Heart left ventricle (tissue), 16 donors: ENCODE measurements around the gene TRIM71. TPM values are rescaled to one million over a fixed set of nuclear protein-coding genes. Genes with fewer than 3 reads are reported as not detected.
"Not testable (repeated sequence)": the region's sequence is repeated elsewhere in the genome, so short reads cannot be mapped to it uniquely, and the experiment has no call there.

ENCODE experiments used
- ATAC-seq, 4 donors: fragments of 200-7000 bp; cut with Tn5 transposase; one replicate each; pipeline ENCODE4 v1.9.1; 2020 to 2022; ENCODE audit warnings: moderate library complexity in 4 of 4, mild to moderate bottlenecking in 3 of 4, moderate number of reproducible peaks in 1 of 4
- DNase-seq, 5 donors: peaks; one replicate each; pipeline ENCODE4 v3.0.0-alpha.2; 2020
- H3K27ac ChIP-seq, 12 donors: fragments of 200-600 bp; sonication (generic) in 4 of 12; one replicate each; pipeline versions ENCODE4 v1.5.0 to v1.8.0; 2016 to 2022; ENCODE audit warnings: mild to moderate bottlenecking in 2 of 12
- H3K27me3 ChIP-seq, 9 donors: fragments of 200-600 bp; sonication (generic) in 2 of 9; one replicate each; pipeline versions ENCODE4 v1.5.1 to v1.8.0; 2016 to 2022; ENCODE audit warnings: mild to moderate bottlenecking in 3 of 9
- H3K36me3 ChIP-seq, 9 donors: fragments of 200-600 bp; sonication (generic) in 2 of 9; one replicate each; pipeline versions ENCODE4 v1.5.0 to v1.8.0; 2018 to 2022; ENCODE audit warnings: mild to moderate bottlenecking in 2 of 9
- H3K4me1 ChIP-seq, 12 donors: fragments of 200-600 bp; sonication (generic) in 4 of 12; one replicate each; pipeline versions ENCODE4 v1.5.0 to v1.8.0; 2016 to 2022; ENCODE audit warnings: mild to moderate bottlenecking in 3 of 12
- H3K4me3 ChIP-seq, 12 donors: fragments of 200-600 bp; sonication (generic) in 4 of 12; one replicate each; pipeline versions ENCODE4 v1.5.0 to v1.8.0; 2017 to 2022; ENCODE audit warnings: mild to moderate bottlenecking in 9 of 12, moderate library complexity in 4 of 12
- H3K9me3 ChIP-seq, 12 donors: fragments of 200-600 bp; sonication (generic) in 4 of 12; one replicate each; pipeline versions ENCODE4 v1.5.0 to v1.8.0; 2016 to 2022; ENCODE audit warnings: mild to moderate bottlenecking in 1 of 12
- CTCF ChIP-seq, 12 donors: fragments of 200-600 bp; sonication (generic) in 4 of 12; IDR thresholded peaks; one replicate each; pipeline versions ENCODE4 v1.5.0 to v1.8.0; 2018 to 2022; ENCODE audit warnings: antibody characterized with exemption in 12 of 12, mild to moderate bottlenecking in 5 of 12
- POLR2A ChIP-seq, 2 donors: fragments of 450-650 bp; IDR thresholded peaks; one replicate each; pipeline ENCODE4 v1.6.1; 2017; ENCODE audit warnings: antibody characterized with exemption in 2 of 2, mild to moderate bottlenecking in 2 of 2, moderate library complexity in 2 of 2
- WGBS, 4 donors: extraction: QIAGEN DNeasy Blood & Tissue Kit in 2 of 4; methylation state at CpG; one replicate each; pipeline versions ENCODE4 v1.1.5 to v1.1.7; 2013 to 2018; 5-methylcytosine and 5-hydroxymethylcytosine counted together
- intact Hi-C, 10 donors: fragments of 100-400 bp; cut with DNase I; formaldehyde crosslinking; loops; one replicate each; pipeline versions ENCODE4 v1.11.1 to v1.14.2; 2022
- polyA plus RNA-seq, 2 donors: library from polyadenylated mRNA; stranded (reverse); fragments of 200-250 nt; gene quantifications; one replicate each; pipeline ENCODE4 v1.2.3, GENCODE V29; 2013
- total RNA-seq, 9 donors: library from RNA; depleted of rRNA in 2 of 9; stranded (reverse); fragments of >200 nt in 2 of 9; fragmentation: NEBNext Ultra II Directional in 3 of 9; extraction: Animal tissue kit (Norgen Biotek cat#: 25700) in 3 of 9; gene quantifications; one replicate each; pipeline versions ENCODE4 v1.1.0 to v1.2.4, GENCODE V29; 2016 to 2023
- donor health status: ischemic (EF 13 %, LVEDD 7.1; RV severe dilation, severe dysfunction).
- donor health status: healthy with polysubstance abuse.
- donor health status: DM: no; HTN: yes; CAD: no.
- donor health status: DM: no; HTN: no; CAD: no.
- donor health status: ischemic (EF 25% LVEDD 6.9; RV normal size, moderate dysfunction).
- donor health status: ischemic (EF 25% LVEDD 5.7; RV mildly dilated, moderate dysfunction).
- donor health status: healthy.
- donor health status: DM: yes; HTN: yes; CAD: no.
- donor health status: ischemic (EF 35%, LVEDD 5.7; RV mildly dilated, moderate dysfunction).
- donor health status: nonischemic (EF 11% LVEDD 7.7; RV severe dilation, severe dysfunction).
- donor health status: DM: yes; HTN: yes; CAD: no.
- donor health status: PGD.
- donor health status: ischemic (EF 29% LVEDD 5.4; RV normal size, mild dysfunction).
- donor health status: nonischemic (EF 23%, LVEDD 6.1; RV moderate dilation, normal function).

TRIM71 gene
- total and polyA plus RNA-seq, 11 donors = 0.05 TPM; not detected in 9

GRCh38 chr3:32842987-32843386 is 25.2 kb downstream of the TRIM71 start:
- Histone ChIP-seq H3K36me3 (no peaks in the 10 kb centered on the region), H3K27me3 (peaks cover 0 to 3% (median 0%) of the 10 kb centered on the region in 9 donors), H3K4me1 (peaks cover 0 to 6% (median 0%) of the 10 kb centered on the region in 12 donors), H3K27ac (no peak overlapping the region), H3K4me3 (no peak overlapping the region), H3K9me3 (no peaks in the 10 kb centered on the region)
- ATAC-seq (no peak), DNase-seq (no peak)
- TF ChIP-seq POLR2A (IDR thresholded peaks at IDR 0.05) = no peak
- no peak for TF ChIP-seq CTCF (IDR thresholded peaks at IDR 0.05)
- WGBS, 4 donors = 54 to 64% (median 58%) methylated on average over 2 of the region's 2 CpGs
- intact Hi-C loops = no loop called here

GRCh38 chr3:32843510-32844321 is 25.9 kb downstream of the TRIM71 start:
- Histone ChIP-seq H3K4me3 (no peak overlapping the region), H3K36me3 (no peaks in the 10 kb centered on the region), H3K4me1 (peaks cover 0 to 8% (median 0%) of the 10 kb centered on the region in 12 donors), H3K27ac (no peak overlapping the region), H3K27me3 (no peaks in the 10 kb centered on the region), H3K9me3 (no peaks in the 10 kb centered on the region)
- WGBS, 4 donors = 79 to 88% (median 83%) methylated on average over 14 to 17 of the region's 17 CpGs
- DNase-seq (no peak), ATAC-seq (no peak)
- intact Hi-C loops = no loop called here
- TF ChIP-seq CTCF (IDR thresholded peaks at IDR 0.05) = no peak
- no peak for TF ChIP-seq POLR2A (IDR thresholded peaks at IDR 0.05)

GRCh38 chr3:32844322-32844654 is 26.5 kb downstream of the TRIM71 start:
- DNase-seq (no peak), ATAC-seq (no peak)
- intact Hi-C loops = no loop called here
- no peaks in the 10 kb centered on the region for H3K9me3 ChIP-seq
- no peak for TF ChIP-seq CTCF (IDR thresholded peaks at IDR 0.05)
- TF ChIP-seq POLR2A (IDR thresholded peaks at IDR 0.05) = no peak
- peaks cover 0 to 8% (median 0%) of the 10 kb centered on the region in 12 donors for H3K4me1 ChIP-seq
- H3K4me3 ChIP-seq = no peak overlapping the region
- H3K27me3 ChIP-seq = no peaks in the 10 kb centered on the region
- no peaks in the 10 kb centered on the region for H3K36me3 ChIP-seq
- 90 to 94% (median 92%) methylated on average over 7 of the region's 7 CpGs for WGBS, 4 donors
- no peak overlapping the region for H3K27ac ChIP-seq

GRCh38 chr3:32844914-32845313 is 27.1 kb downstream of the TRIM71 start:
- 97 to 100% (median 99%) methylated on average over 1 of the region's 1 CpG for WGBS, 4 donors

GRCh38 chr3:32845546-32845945 is 27.7 kb downstream of the TRIM71 start:
- H3K27ac ChIP-seq, H3K4me3 ChIP-seq, intact Hi-C loops, H3K36me3 ChIP-seq, H3K9me3 ChIP-seq, H3K4me1 ChIP-seq, H3K27me3 ChIP-seq, ATAC-seq, DNase-seq: not testable (repeated sequence)
- 89 to 95% (median 92%) methylated on average over 6 of the region's 6 CpGs for WGBS, 4 donors

More at GRCh38 chr3:32844914-32845313, 27.1 kb downstream of the TRIM71 start:
- no peak for TF ChIP-seq CTCF (IDR thresholded peaks at IDR 0.05)
- TF ChIP-seq POLR2A (IDR thresholded peaks at IDR 0.05) = no peak
- no peak overlapping the region for H3K27ac ChIP-seq
- no peaks in the 10 kb centered on the region for H3K27me3 ChIP-seq
- H3K9me3 ChIP-seq = no peaks in the 10 kb centered on the region
- ATAC-seq = no peak
- H3K4me1 ChIP-seq = peaks cover 0 to 8% (median 0%) of the 10 kb centered on the region in 12 donors
- H3K4me3 ChIP-seq = no peak overlapping the region
- no peaks in the 10 kb centered on the region for H3K36me3 ChIP-seq
- intact Hi-C loops = no loop called here
- no peak for DNase-seq

GRCh38 chr3:32847045-32847444 is 29.2 kb downstream of the TRIM71 start:
- H3K4me1 ChIP-seq, H3K27ac ChIP-seq, intact Hi-C loops, H3K9me3 ChIP-seq, H3K36me3 ChIP-seq, H3K27me3 ChIP-seq, ATAC-seq, H3K4me3 ChIP-seq, DNase-seq: not testable (repeated sequence)
- 91 to 94% (median 92%) methylated on average over 15 of the region's 15 CpGs for WGBS, 4 donors
